Measurements from ENCODE around the gene MAD1L1.

MAD1L1 gene

DNA sequence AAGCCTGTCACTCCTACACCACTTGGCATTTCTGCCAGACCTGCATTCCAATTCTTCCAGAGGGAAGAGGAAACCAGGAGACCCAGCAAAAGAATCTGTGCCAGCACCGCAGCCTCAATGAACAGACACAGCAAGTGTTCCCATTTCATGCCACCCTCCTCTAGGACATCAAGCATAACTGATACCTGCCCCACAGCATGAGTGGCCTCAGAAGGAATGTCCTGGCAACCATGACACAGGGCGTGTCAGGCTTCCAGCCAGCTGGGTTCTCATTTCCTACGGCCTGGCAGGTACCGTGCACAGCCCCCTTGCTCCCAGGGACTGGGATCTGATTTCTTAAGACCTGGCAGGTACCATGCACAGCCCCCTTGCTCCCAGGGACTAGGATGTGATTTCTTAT is 7.8 kb downstream of the MAD1L1 start:
- no peak overlapping the region for H3K4me3 ChIP-seq (replicated peaks; ENCODE audit: low read depth, low read length)
- DNase-seq (ENCODE audit: low read depth) = no peak
- no peak for TF ChIP-seq CTCF (IDR thresholded peaks at IDR 0.05; ENCODE audit: low read length, missing control alignments)

- DNase-seq (ENCODE audit: low read depth) = no peak
- TF ChIP-seq CTCF (IDR thresholded peaks at IDR 0.05; ENCODE audit: low read length, missing control alignments) = no peak
- no peak overlapping the region for H3K4me3 ChIP-seq (replicated peaks; ENCODE audit: low read depth, low read length)
Measured at GRCh38 chr7:2224491-2224928, 8.2 kb downstream of the MAD1L1 start.

DNA sequence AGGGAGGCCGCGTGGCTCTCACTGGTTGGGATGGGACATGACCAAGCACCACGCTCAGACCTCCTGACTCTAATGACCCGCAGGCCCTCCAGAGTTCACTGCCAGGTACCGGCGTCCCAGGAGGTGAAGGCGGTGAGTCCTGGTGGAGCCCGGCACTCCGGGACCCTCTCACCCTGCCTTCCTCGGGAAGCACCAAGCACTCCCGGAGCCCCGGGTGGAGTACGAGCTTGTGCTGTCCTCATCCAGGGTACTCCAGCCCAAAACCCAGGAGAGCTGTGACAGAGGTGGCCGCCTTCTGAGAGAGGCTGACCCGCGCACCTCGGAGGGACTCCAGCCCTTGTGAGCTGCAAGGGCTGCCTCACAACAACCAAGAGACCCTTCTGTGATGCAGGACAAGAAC is 9.4 kb downstream of the MAD1L1 start:
- H3K4me3 ChIP-seq (replicated peaks; ENCODE audit: low read depth, low read length) = no peak overlapping the region
- no peak for TF ChIP-seq CTCF (IDR thresholded peaks at IDR 0.05; ENCODE audit: low read length, missing control alignments)
- no peak for DNase-seq (ENCODE audit: low read depth)

GRCh38 chr7:2222516-2222915 is 10.2 kb downstream of the MAD1L1 start:
- TF ChIP-seq CTCF (IDR thresholded peaks at IDR 0.05; ENCODE audit: low read length, missing control alignments) = no peak
- no peak for DNase-seq (ENCODE audit: low read depth)
- H3K4me3 ChIP-seq (replicated peaks; ENCODE audit: low read depth, low read length) = no peak overlapping the region

GRCh38 chr7:2220954-2221353 is 11.8 kb downstream of the MAD1L1 start:
- no peak for DNase-seq (ENCODE audit: low read depth)
- no peak for TF ChIP-seq CTCF (IDR thresholded peaks at IDR 0.05; ENCODE audit: low read length, missing control alignments)
- no peak overlapping the region for H3K4me3 ChIP-seq (replicated peaks; ENCODE audit: low read depth, low read length)

GRCh38 chr7:2220506-2220905 is 12.2 kb downstream of the MAD1L1 start:
- no peak for DNase-seq (ENCODE audit: low read depth)
- no peak overlapping the region for H3K4me3 ChIP-seq (replicated peaks; ENCODE audit: low read depth, low read length)
- no peak for TF ChIP-seq CTCF (IDR thresholded peaks at IDR 0.05; ENCODE audit: low read length, missing control alignments)

GRCh38 chr7:2220030-2220429 is 12.7 kb downstream of the MAD1L1 start:
- TF ChIP-seq CTCF (IDR thresholded peaks at IDR 0.05; ENCODE audit: low read length, missing control alignments) = no peak
- DNase-seq (ENCODE audit: low read depth) = no peak
- no peak overlapping the region for H3K4me3 ChIP-seq (replicated peaks; ENCODE audit: low read depth, low read length)
